IgD-negative memory B cell (primary cell): ENCODE results near the gene FRRS1. TPM values are rescaled to one million over a fixed set of nuclear protein-coding genes. Genes with fewer than 3 reads are reported as not detected.
A peak's percentile ranks its signal among the peaks of the same experiment; 100 is the strongest.
"Not testable (repeated sequence)": the region's sequence is repeated elsewhere in the genome, so short reads cannot be mapped to it uniquely, and the experiment has no call there.

Source experiments
- H3K27ac Mint-ChIP-seq, 3 donors: one replicate each; pipeline ENCODE4 v1.8.0; 2020 to 2022; ENCODE audit warnings: mild to moderate bottlenecking in 3 of 3, mixed read lengths in 3 of 3, moderate library complexity in 1 of 3
- H3K27me3 Mint-ChIP-seq: one replicate; pipeline ENCODE4 v1.8.0; 2021; ENCODE audit warnings: mixed read lengths
- H3K36me3 Mint-ChIP-seq: one replicate; pipeline ENCODE4 v1.8.0; 2020; ENCODE audit warnings: mild to moderate bottlenecking, mixed read lengths
- H3K4me1 Mint-ChIP-seq, 3 donors: one replicate each; pipeline ENCODE4 v1.8.0; 2020 to 2022; ENCODE audit warnings: mixed read lengths in 3 of 3, mild to moderate bottlenecking in 1 of 3
- H3K4me3 Mint-ChIP-seq, 4 donors: one replicate each; pipeline ENCODE4 v1.8.0; 2020 to 2022; ENCODE audit warnings: mild to moderate bottlenecking in 4 of 4, mixed read lengths in 4 of 4, moderate library complexity in 3 of 4
- H3K9me3 Mint-ChIP-seq, 3 donors: one replicate each; pipeline ENCODE4 v1.8.0; 2020 to 2021; ENCODE audit warnings: mixed read lengths in 3 of 3, mild to moderate bottlenecking in 1 of 3
- polyA plus RNA-seq: library from polyadenylated mRNA; unstranded; fragments of 300-500 nt; fragmentation: Illumina TruSeq; gene quantifications from one replicate; pipeline ENCODE4 v1.2.3, GENCODE V29; 2021

Gene FRRS1, protein sequence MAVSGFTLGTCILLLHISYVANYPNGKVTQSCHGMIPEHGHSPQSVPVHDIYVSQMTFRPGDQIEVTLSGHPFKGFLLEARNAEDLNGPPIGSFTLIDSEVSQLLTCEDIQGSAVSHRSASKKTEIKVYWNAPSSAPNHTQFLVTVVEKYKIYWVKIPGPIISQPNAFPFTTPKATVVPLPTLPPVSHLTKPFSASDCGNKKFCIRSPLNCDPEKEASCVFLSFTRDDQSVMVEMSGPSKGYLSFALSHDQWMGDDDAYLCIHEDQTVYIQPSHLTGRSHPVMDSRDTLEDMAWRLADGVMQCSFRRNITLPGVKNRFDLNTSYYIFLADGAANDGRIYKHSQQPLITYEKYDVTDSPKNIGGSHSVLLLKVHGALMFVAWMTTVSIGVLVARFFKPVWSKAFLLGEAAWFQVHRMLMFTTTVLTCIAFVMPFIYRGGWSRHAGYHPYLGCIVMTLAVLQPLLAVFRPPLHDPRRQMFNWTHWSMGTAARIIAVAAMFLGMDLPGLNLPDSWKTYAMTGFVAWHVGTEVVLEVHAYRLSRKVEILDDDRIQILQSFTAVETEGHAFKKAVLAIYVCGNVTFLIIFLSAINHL
- 0.33 TPM for polyA plus RNA-seq

DNA sequence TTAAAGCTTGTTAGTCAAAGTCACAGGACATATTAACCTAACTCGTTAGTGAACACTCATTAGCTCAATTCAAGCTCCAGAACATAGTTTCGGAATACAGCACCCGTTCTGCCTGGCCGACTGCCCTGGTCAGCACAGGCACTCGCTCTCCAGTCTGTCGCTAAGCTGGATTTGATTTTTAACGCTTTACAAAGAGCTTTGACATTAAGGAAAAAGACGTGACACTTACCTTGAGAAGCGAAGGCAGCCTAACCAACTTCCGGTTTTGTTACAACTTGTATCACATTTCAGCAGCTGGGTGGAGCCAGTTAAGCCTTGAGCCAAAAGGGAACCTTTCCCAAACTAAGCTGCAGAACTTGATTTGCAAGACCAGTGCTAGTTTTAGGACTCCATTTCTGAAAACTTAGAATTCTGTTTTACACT lies at the start of gene FRRS1:
Gene FRRS1 (minus strand): TSS at position 258 of the 423 bp plus-strand sequence. CDS start 17,867 bp downstream, outside the sequence.
- Mint-ChIP-seq H3K4me1 (peaks cover 10 to 27% (median 24%) of the 10 kb centered on the region in 3 donors), H3K4me3 (peak within 1 kb of the TSS; percentile 85 to 99 (median 98)), H3K27ac (peak within 1 kb of the TSS; percentile 18 to 95 (median 84)), H3K36me3 (no peaks in the 10 kb centered on the region), H3K27me3 (no peaks in the 10 kb centered on the region), H3K9me3 (no peaks in the 10 kb centered on the region)

- Mint-ChIP-seq H3K4me1 (no peaks in the 10 kb centered on the region), H3K27ac (no peak overlapping the region), H3K4me3 (no peak overlapping the region), H3K9me3 (no peaks in the 10 kb centered on the region), H3K36me3 (no peaks in the 10 kb centered on the region), H3K27me3 (peaks cover 1% of the 10 kb centered on the region)
Measured at GRCh38 chr1:99814373-99814900, 48.0 kb upstream of the FRRS1 start.

- Mint-ChIP-seq H3K27me3 (peaks cover 1% of the 10 kb centered on the region), H3K4me1 (peaks cover 0 to 4% (median 3%) of the 10 kb centered on the region in 3 donors), H3K27ac (no peak overlapping the region), H3K4me3 (no peak overlapping the region), H3K36me3 (no peaks in the 10 kb centered on the region), H3K9me3 (no peaks in the 10 kb centered on the region)
Measured at GRCh38 chr1:99811747-99812146, 45.3 kb upstream of the FRRS1 start.

- no peaks in the 10 kb centered on the region for H3K36me3 Mint-ChIP-seq
- no peak overlapping the region for H3K4me3 Mint-ChIP-seq
- H3K4me1 Mint-ChIP-seq: peaks cover 0 to 4% (median 3%) of the 10 kb centered on the region in 3 donors
- H3K27ac Mint-ChIP-seq: no peak overlapping the region
- H3K27me3 Mint-ChIP-seq: peaks cover 1% of the 10 kb centered on the region
- H3K9me3 Mint-ChIP-seq: no peaks in the 10 kb centered on the region
Measured at GRCh38 chr1:99811075-99811474, 44.6 kb upstream of the FRRS1 start.

DNA sequence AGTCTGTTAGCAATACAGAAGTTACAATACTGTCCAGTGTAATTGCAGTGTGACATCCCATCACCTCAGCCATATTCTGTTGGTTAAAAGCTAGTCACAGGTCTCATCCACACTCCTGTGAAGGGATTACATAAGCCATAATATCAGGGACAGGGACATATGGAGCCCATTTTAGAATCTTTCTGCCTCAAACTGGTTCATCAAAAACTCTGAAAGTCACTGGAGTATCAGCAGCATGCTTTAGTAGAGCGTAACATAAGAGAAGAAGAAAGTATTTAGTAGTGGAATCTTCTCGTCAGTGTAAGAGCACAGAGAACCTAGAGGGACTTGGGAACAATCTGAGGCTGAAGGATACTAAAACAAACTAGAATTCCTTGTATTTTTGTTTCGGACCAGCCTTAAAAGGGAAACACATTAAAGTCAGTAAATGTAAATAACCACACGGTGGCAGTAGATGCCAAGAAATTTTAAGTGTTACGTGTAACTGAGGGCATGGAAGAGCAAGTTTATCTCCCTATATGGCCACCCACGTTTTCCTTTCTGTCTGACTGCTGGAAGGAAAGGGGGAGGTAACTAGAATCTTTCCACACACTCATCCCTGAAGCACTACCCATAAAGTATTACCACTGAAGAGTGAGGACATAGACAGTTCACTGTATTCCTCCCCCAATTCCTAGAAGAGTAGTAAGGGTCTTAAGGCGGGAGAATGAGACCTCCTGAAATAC lies 42.1 kb upstream of the FRRS1 start:
- H3K4me3 Mint-ChIP-seq: no peak overlapping the region
- no peaks in the 10 kb centered on the region for H3K9me3 Mint-ChIP-seq
- H3K27me3 Mint-ChIP-seq: peaks cover under 1% of the 10 kb centered on the region
- peaks cover 0 to 4% (median 3%) of the 10 kb centered on the region in 3 donors for H3K4me1 Mint-ChIP-seq
- no peaks in the 10 kb centered on the region for H3K36me3 Mint-ChIP-seq
- H3K27ac Mint-ChIP-seq: no peak overlapping the region

GRCh38 chr1:99806882-99807281 lies 40.4 kb upstream of the FRRS1 start:
- Mint-ChIP-seq H3K4me1 (peaks cover 0 to 4% (median 3%) of the 10 kb centered on the region in 3 donors), H3K4me3 (no peak overlapping the region), H3K9me3 (no peaks in the 10 kb centered on the region), H3K27me3 (no peaks in the 10 kb centered on the region), H3K27ac (no peak overlapping the region), H3K36me3 (no peaks in the 10 kb centered on the region)

- no peak overlapping the region for H3K4me3 Mint-ChIP-seq
- H3K27me3 Mint-ChIP-seq: peaks cover 3% of the 10 kb centered on the region
- no peaks in the 10 kb centered on the region for H3K9me3 Mint-ChIP-seq
- H3K4me1 Mint-ChIP-seq: peaks cover 0 to 4% (median 4%) of the 10 kb centered on the region in 3 donors
- no peak overlapping the region for H3K27ac Mint-ChIP-seq
- no peaks in the 10 kb centered on the region for H3K36me3 Mint-ChIP-seq
Measured at GRCh38 chr1:99801584-99801983, 35.1 kb upstream of the FRRS1 start.

DNA sequence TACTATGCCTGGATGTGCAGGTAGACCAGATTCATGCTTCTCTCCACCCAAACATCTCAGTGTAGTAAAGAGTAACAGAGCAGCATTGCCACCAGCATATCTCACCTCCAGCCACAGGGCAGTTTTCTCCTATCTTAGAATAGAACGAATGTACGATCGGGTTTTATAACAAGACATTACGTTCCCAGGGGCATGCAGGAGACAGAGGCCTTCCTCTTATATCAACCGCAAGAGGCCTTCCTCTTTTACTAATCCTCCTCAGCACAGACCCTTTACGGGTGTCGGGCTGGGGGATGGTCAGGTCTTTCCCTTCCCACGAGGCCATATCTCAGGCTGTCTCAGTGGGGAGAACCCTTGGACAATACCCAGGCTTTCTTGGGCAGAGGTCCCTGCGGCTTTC lies 27.4 kb upstream of the FRRS1 start:
- Mint-ChIP-seq H3K4me1 (peaks cover 15 to 27% (median 20%) of the 10 kb centered on the region in 3 donors), H3K4me3 (peak overlapping the region in 2 of 4 donors; percentile 14 to 42)
- H3K9me3 Mint-ChIP-seq, H3K27me3 Mint-ChIP-seq, H3K36me3 Mint-ChIP-seq, H3K27ac Mint-ChIP-seq: not testable (repeated sequence)

GRCh38 chr1:99789715-99790114 lies 23.3 kb upstream of the FRRS1 start:
- H3K27me3 Mint-ChIP-seq: no peaks in the 10 kb centered on the region
- no peaks in the 10 kb centered on the region for H3K9me3 Mint-ChIP-seq
- no peak overlapping the region for H3K4me3 Mint-ChIP-seq
- no peak overlapping the region for H3K27ac Mint-ChIP-seq
- H3K36me3 Mint-ChIP-seq: no peaks in the 10 kb centered on the region
- peaks cover 17 to 34% (median 26%) of the 10 kb centered on the region in 3 donors for H3K4me1 Mint-ChIP-seq

GRCh38 chr1:99788896-99789295 lies 22.5 kb upstream of the FRRS1 start:
- H3K9me3 Mint-ChIP-seq: no peaks in the 10 kb centered on the region
- H3K4me1 Mint-ChIP-seq: peaks cover 20 to 35% (median 29%) of the 10 kb centered on the region in 3 donors
- H3K36me3 Mint-ChIP-seq: no peaks in the 10 kb centered on the region
- no peak overlapping the region for H3K27ac Mint-ChIP-seq
- H3K4me3 Mint-ChIP-seq: no peak overlapping the region
- H3K27me3 Mint-ChIP-seq: peaks cover 5% of the 10 kb centered on the region

DNA sequence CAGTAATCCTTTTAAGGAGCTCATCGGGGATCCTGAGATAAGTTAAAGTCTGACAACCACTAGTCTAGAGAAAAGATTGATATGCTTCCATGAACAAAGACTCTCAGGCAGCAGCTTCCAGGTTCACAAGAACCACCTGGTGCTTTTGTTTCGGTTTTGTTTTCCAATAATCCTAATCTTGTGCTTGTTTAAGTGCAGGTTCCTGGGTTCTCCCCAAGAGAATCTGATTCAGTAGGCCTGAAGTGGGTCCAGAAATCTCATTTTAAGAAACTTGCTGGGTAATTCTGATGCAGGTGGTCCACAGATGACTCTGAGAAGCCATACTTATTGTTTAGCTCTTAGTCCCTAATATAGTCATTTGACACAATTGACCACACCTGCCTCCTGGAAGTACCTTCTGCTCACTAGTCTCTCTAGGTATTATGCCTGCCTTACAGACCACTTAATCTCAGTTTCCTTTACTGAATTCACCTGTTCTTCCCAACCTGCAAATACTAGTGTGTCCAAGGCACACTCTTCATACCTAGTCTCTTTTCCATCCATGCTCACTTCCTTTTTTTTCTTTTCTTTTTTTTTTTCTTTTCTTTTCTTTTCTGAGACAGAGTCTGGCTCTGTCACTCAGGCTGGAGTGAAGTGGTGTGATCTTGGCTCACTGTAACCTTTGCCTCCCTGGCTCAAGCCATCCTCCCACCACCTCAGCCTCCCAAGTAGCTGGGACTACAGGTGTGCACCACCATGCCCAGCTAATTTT lies 20.5 kb upstream of the FRRS1 start:
- H3K4me1 Mint-ChIP-seq: peaks cover 16 to 30% (median 28%) of the 10 kb centered on the region in 3 donors
- peaks cover 5% of the 10 kb centered on the region for H3K27me3 Mint-ChIP-seq
- no peaks in the 10 kb centered on the region for H3K9me3 Mint-ChIP-seq
- peak overlapping the region in 1 of 3 donors; percentile 21 for H3K27ac Mint-ChIP-seq
- no peaks in the 10 kb centered on the region for H3K36me3 Mint-ChIP-seq
- peak overlapping the region in 2 of 4 donors; percentile 28 to 55 for H3K4me3 Mint-ChIP-seq

DNA sequence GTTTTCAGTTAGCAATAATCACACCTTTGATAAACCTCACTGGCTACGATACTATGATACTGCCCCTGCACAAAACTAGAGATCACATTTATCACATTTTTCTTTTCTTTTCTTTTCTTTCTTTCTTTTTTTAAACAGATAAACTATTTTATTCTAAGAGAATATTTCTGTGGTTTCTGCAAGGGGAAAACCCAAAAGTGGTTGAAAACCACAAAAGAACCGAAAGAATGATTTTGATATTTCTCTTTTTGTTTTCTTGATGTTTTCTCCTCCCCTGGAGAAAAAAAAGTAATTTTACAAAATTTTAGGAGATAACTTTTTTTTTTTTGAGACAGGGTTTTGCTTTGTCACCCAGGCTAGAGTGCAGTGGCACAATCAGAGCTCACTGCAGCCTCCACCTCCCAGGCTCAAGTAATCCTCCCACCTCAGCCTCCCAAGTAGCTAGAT lies 18.4 kb upstream of the FRRS1 start:
- Mint-ChIP-seq H3K36me3 (no peaks in the 10 kb centered on the region), H3K4me3 (peak overlapping the region in 2 of 4 donors; percentile 15 to 55), H3K4me1 (peaks cover 16 to 30% (median 28%) of the 10 kb centered on the region in 3 donors), H3K9me3 (no peaks in the 10 kb centered on the region), H3K27ac (peak overlapping the region in 1 of 3 donors; percentile 14), H3K27me3 (peaks cover 8% of the 10 kb centered on the region)

GRCh38 chr1:99784143-99784542 lies 17.7 kb upstream of the FRRS1 start:
- peak overlapping the region in 1 of 3 donors; percentile 14 for H3K27ac Mint-ChIP-seq
- H3K27me3 Mint-ChIP-seq: peaks cover 8% of the 10 kb centered on the region
- peaks cover 16 to 30% (median 28%) of the 10 kb centered on the region in 3 donors for H3K4me1 Mint-ChIP-seq
- H3K4me3 Mint-ChIP-seq: peak overlapping the region in 1 of 4 donors; percentile 55
- H3K9me3 Mint-ChIP-seq: no peaks in the 10 kb centered on the region
- no peaks in the 10 kb centered on the region for H3K36me3 Mint-ChIP-seq

GRCh38 chr1:99782920-99783319 lies 16.5 kb upstream of the FRRS1 start:
- peaks cover 8% of the 10 kb centered on the region for H3K27me3 Mint-ChIP-seq
- no peak overlapping the region for H3K4me3 Mint-ChIP-seq
- no peaks in the 10 kb centered on the region for H3K9me3 Mint-ChIP-seq
- peaks cover 16 to 29% (median 28%) of the 10 kb centered on the region in 3 donors for H3K4me1 Mint-ChIP-seq
- no peaks in the 10 kb centered on the region for H3K36me3 Mint-ChIP-seq
- no peak overlapping the region for H3K27ac Mint-ChIP-seq
